Measurements from ENCODE around the gene SORCS2.

DNA sequence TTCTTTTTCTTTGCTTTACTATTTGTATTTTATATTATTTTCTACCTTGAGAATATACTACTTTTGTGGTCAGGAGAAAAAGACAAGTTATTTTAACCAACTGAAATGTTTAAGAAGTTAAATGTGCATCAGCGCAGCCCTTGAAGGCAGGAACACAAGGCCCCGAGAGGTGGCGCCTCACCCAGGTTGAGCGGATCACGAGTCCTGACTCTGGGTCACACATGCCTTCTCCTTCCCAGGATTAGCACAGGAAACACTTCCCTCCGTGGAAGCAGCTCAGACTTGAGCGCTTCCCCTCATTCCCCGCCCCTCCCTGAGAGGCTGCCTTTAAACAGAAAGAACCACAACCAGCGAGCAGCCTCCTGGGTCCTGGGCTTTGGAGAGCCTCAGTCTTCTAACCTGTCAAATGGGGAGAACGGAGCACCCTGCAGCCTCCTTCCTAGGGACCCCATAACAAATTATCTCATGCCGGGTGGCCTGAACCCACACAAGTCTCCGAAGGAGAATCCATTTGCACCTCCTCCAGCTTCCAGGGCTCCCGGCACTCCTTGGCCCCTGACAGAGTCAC, 529.7 kb downstream of the SORCS2 start:
- TF ChIP-seq CTCF (IDR thresholded peaks at IDR 0.05; ENCODE audit: low read depth, low read length): no peak
- no peak for TF ChIP-seq EZH2phosphoT487 (IDR thresholded peaks at IDR 0.05; ENCODE audit: low read depth)
